Measurements from ENCODE around the gene S1PR4. TPM values are rescaled to one million over a fixed set of nuclear protein-coding genes. Genes with fewer than 3 reads are reported as not detected.

The S1PR4 gene
- total and polyA plus RNA-seq, 2 donors (not counting 1 experiment from before 2014, with no cell fraction given), result 84.2 to 129 TPM

DNA sequence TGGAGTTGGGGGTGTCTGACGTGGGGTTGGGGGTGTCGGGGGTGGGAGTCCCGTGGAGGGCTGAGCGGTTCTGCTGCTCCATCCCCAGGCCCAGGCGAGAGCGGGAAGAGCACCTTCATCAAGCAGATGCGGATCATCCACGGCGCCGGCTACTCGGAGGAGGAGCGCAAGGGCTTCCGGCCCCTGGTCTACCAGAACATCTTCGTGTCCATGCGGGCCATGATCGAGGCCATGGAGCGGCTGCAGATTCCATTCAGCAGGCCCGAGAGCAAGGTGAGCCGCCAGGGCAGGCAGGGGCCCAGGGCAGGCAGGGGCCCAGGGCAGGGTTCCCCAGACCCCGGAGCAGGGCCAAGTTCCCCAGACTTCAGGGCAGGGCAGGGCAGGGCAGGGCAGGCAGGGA, 30.1 kb upstream of the S1PR4 start:
- Histone ChIP-seq H3K4me3 (ENCODE audit: control extremely low read depth in 1 of 5, extremely low read depth in 1 of 5, insufficient read depth in 1 of 5, low read depth in 2 of 5, low read length in 4 of 5) (no peak overlapping the region), H4K20me1 (ENCODE audit: control insufficient read depth, insufficient read depth, low read length, poor library complexity, severe bottlenecking) (no peaks in the 10 kb centered on the region), H3K36me3 (replicated peaks in 1 of 2; ENCODE audit: control extremely low read depth in 1 of 2, control insufficient read depth in 1 of 2, extremely low read depth in 1 of 2, insufficient read depth in 2 of 2, low read length in 1 of 2) (no peaks in the 10 kb centered on the region), H3K9ac (ENCODE audit: low read length) (no peak overlapping the region), H3K27ac (ENCODE audit: low read length in 2 of 2) (no peak overlapping the region), H3K4me1 (ENCODE audit: control insufficient read depth in 2 of 2, insufficient read depth in 2 of 2, low read length in 2 of 2) (peaks cover 7 to 10% of the 10 kb centered on the region in 2 donors), H3K27me3 (replicated peaks in 1 of 4; ENCODE audit: control extremely low read depth in 1 of 4, control insufficient read depth in 3 of 4, insufficient read depth in 4 of 4, low read length in 3 of 4) (peaks cover 0 to 5% (median 2%) of the 10 kb centered on the region in 4 experiments), H2AFZ (ENCODE audit: insufficient read depth, low read depth, low read length, poor library complexity, severe bottlenecking) (no peak overlapping the region), H3K79me2 (ENCODE audit: control insufficient read depth, insufficient read depth, low read length) (no peaks in the 10 kb centered on the region), H3K4me2 (replicated peaks; ENCODE audit: low read depth, low read length, poor library complexity, severe bottlenecking) (no peak overlapping the region), H3K9me3 (ENCODE audit: control extremely low read depth in 1 of 3, control insufficient read depth in 2 of 3, insufficient read depth in 1 of 3, low read length in 2 of 3) (peaks cover 0 to 10% (median 0%) of the 10 kb centered on the region in 3 donors)
- ATAC-seq (ENCODE audit: low read depth) (no peak), DNase-seq (no peak)
- TF ChIP-seq, protein P1, sequence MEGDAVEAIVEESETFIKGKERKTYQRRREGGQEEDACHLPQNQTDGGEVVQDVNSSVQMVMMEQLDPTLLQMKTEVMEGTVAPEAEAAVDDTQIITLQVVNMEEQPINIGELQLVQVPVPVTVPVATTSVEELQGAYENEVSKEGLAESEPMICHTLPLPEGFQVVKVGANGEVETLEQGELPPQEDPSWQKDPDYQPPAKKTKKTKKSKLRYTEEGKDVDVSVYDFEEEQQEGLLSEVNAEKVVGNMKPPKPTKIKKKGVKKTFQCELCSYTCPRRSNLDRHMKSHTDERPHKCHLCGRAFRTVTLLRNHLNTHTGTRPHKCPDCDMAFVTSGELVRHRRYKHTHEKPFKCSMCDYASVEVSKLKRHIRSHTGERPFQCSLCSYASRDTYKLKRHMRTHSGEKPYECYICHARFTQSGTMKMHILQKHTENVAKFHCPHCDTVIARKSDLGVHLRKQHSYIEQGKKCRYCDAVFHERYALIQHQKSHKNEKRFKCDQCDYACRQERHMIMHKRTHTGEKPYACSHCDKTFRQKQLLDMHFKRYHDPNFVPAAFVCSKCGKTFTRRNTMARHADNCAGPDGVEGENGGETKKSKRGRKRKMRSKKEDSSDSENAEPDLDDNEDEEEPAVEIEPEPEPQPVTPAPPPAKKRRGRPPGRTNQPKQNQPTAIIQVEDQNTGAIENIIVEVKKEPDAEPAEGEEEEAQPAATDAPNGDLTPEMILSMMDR (IDR thresholded peaks at IDR 0.05), result no peak
- TF ChIP-seq EZH2 (IDR thresholded peaks at IDR 0.05; ENCODE audit: borderline replicate concordance, insufficient read depth, low read depth, low read length, poor library complexity, severe bottlenecking), result no peak
- WGBS (ENCODE audit: insufficient coverage), result 96% methylated on average over 20 of the region's 20 CpGs
- intact Hi-C loops (cut with micrococcal nuclease), result no loop called here
- Mint-ChIP-seq H3K4me3 (no peak overlapping the region), H3K9me3 (ENCODE audit: insufficient read depth) (no peaks in the 10 kb centered on the region), H3K4me1 (peaks cover 11% of the 10 kb centered on the region), H3K27me3 (peaks cover 3% of the 10 kb centered on the region), H3K27ac (no peak overlapping the region)
- POLR2A ChIA-PET, result no interaction called here
- CTCF ChIA-PET, result no interaction called here

DNA sequence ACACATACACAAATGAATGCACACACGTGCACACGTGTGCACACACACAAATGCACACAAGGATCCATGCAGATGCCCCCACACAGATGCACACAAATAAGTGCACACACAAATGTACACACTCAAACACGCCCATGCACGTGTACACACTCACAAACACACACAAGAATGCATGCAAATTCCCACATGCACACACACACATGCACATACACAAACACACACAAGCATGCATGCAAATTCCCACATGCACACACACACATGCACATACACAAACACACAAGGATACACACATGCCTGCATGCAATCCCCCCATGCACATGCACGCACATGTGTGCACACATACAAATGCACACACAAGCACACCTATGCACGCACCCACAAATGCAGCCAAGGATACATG, 29.5 kb upstream of the S1PR4 start:
- no peak overlapping the region for H3K27ac ChIP-seq (ENCODE audit: low read length in 2 of 2)
- no peak for DNase-seq
- Mint-ChIP-seq H3K27ac (no peak overlapping the region), H3K9me3 (ENCODE audit: insufficient read depth) (no peaks in the 10 kb centered on the region), H3K4me3 (no peak overlapping the region), H3K4me1 (peaks cover 11% of the 10 kb centered on the region), H3K27me3 (peaks cover 3% of the 10 kb centered on the region)
- H3K4me2 ChIP-seq (replicated peaks; ENCODE audit: low read depth, low read length, poor library complexity, severe bottlenecking), result no peak overlapping the region
- POLR2A ChIA-PET, result no interaction called here
- intact Hi-C loops (cut with micrococcal nuclease), result no loop called here
- no peak for ATAC-seq (ENCODE audit: low read depth)
- H4K20me1 ChIP-seq (ENCODE audit: control insufficient read depth, insufficient read depth, low read length, poor library complexity, severe bottlenecking), result no peaks in the 10 kb centered on the region
- no peak overlapping the region for H3K4me3 ChIP-seq (ENCODE audit: control extremely low read depth in 1 of 5, extremely low read depth in 1 of 5, insufficient read depth in 1 of 5, low read depth in 2 of 5, low read length in 4 of 5)
- peaks cover 0 to 5% (median 2%) of the 10 kb centered on the region in 4 experiments for H3K27me3 ChIP-seq (replicated peaks in 1 of 4; ENCODE audit: control extremely low read depth in 1 of 4, control insufficient read depth in 3 of 4, insufficient read depth in 4 of 4, low read length in 3 of 4)
- H2AFZ ChIP-seq (ENCODE audit: insufficient read depth, low read depth, low read length, poor library complexity, severe bottlenecking), result no peak overlapping the region
- 99% methylated on average over 6 of the region's 6 CpGs for WGBS (ENCODE audit: insufficient coverage)
- H3K79me2 ChIP-seq (ENCODE audit: control insufficient read depth, insufficient read depth, low read length), result no peaks in the 10 kb centered on the region
- H3K36me3 ChIP-seq (replicated peaks in 1 of 2; ENCODE audit: control extremely low read depth in 1 of 2, control insufficient read depth in 1 of 2, extremely low read depth in 1 of 2, insufficient read depth in 2 of 2, low read length in 1 of 2), result no peaks in the 10 kb centered on the region
- no peak for TF ChIP-seq EZH2 (IDR thresholded peaks at IDR 0.05; ENCODE audit: borderline replicate concordance, insufficient read depth, low read depth, low read length, poor library complexity, severe bottlenecking)
- TF ChIP-seq, protein P1 (IDR thresholded peaks at IDR 0.05), result no peak
- H3K9ac ChIP-seq (ENCODE audit: low read length), result no peak overlapping the region
- H3K4me1 ChIP-seq (ENCODE audit: control insufficient read depth in 2 of 2, insufficient read depth in 2 of 2, low read length in 2 of 2), result peaks cover 7 to 10% of the 10 kb centered on the region in 2 donors
- CTCF ChIA-PET, result interaction anchor here (1.0 kb wide), 1 partner anchor 15 kb away, joined by 3 read pairs; no protein-coding TSS in a partner anchor
- peaks cover 0 to 10% (median 0%) of the 10 kb centered on the region in 3 donors for H3K9me3 ChIP-seq (ENCODE audit: control extremely low read depth in 1 of 3, control insufficient read depth in 2 of 3, insufficient read depth in 1 of 3, low read length in 2 of 3)

All from B cell (primary cell).